HepG2 (cell line): ENCODE results near the gene ORC2. TPM values are rescaled to one million over a fixed set of nuclear protein-coding genes. Genes with fewer than 3 reads are reported as not detected.

Experiments
- AHR ChIP-seq: IDR thresholded peaks from 2 replicates; pipeline ENCODE4 v1.6.1; 2018; ENCODE audit warnings: missing genetic modification reagents, missing compliant biosample characterization
- CCAR2 ChIP-seq: fragments of 200-400 bp; formaldehyde crosslinking; optimal IDR thresholded peaks from 2 replicates; pipeline ENCODE3; 2018; ENCODE audit warnings: low read depth, mild to moderate bottlenecking, low read length, moderate library complexity
- CHD4 ChIP-seq: fragments of 200-600 bp; sonication (generic); IDR thresholded peaks from 2 replicates; pipeline ENCODE4 v1.7.0; 2017; ENCODE audit warnings: mild to moderate bottlenecking, low read length, borderline replicate concordance
- CREM ChIP-seq, 2 experiments: sonication (generic) in 1 of 2; formaldehyde crosslinking in 1 of 2; IDR thresholded peaks; 2 replicates each; pipeline versions ENCODE4 v1.4.0 to v1.6.1; 2016 to 2020; ENCODE audit warnings: antibody characterized with exemption in 1 of 2, mild to moderate bottlenecking in 1 of 2, missing genetic modification reagents in 1 of 2
- FOSL2 ChIP-seq: sonication (generic); formaldehyde crosslinking; IDR thresholded peaks from 2 replicates; pipeline ENCODE4 v1.4.0; 2020; ENCODE audit warnings: missing genetic modification reagents
- KDM5A ChIP-seq: fragments of 200-600 bp; sonication (generic); IDR thresholded peaks from 2 replicates; pipeline ENCODE4 v1.7.0; 2018; ENCODE audit warnings: antibody characterized with exemption, mild to moderate bottlenecking, low read length, borderline replicate concordance
- MXI1 ChIP-seq: IDR thresholded peaks from 3 replicates; pipeline ENCODE4 v1.6.1; 2012; ENCODE audit warnings: low read depth, low read length, inconsistent platforms, borderline replicate concordance
- NAIF1 ChIP-seq: sonication (generic); formaldehyde crosslinking; IDR thresholded peaks from 2 replicates; pipeline ENCODE4 v1.5.0; 2020; ENCODE audit warnings: mild to moderate bottlenecking, missing genetic modification reagents, borderline replicate concordance
- NFIC ChIP-seq: IDR thresholded peaks from 2 replicates; pipeline ENCODE4 v1.6.1; 2012; ENCODE audit warnings: mild to moderate bottlenecking, low read length, inconsistent platforms
- NR3C1 ChIP-seq: sonication (generic); formaldehyde crosslinking; IDR thresholded peaks from 2 replicates; pipeline ENCODE4 v1.4.0; 2020; ENCODE audit warnings: missing genetic modification reagents
- POLR2A ChIP-seq, 2 experiments: IDR thresholded peaks; 2 replicates each; pipeline ENCODE4 v1.6.1; 2011; ENCODE audit warnings: low read depth in 2 of 2, low read length in 2 of 2, mild to moderate bottlenecking in 1 of 2, moderate library complexity in 1 of 2; ENCODE audit not compliant: insufficient read depth in 1 of 2
- SIX4 ChIP-seq: sonication (generic); formaldehyde crosslinking; IDR thresholded peaks from 2 replicates; pipeline ENCODE4 v1.4.0; 2020; ENCODE audit warnings: missing genetic modification reagents
- TBX2 ChIP-seq: sonication (generic); formaldehyde crosslinking; IDR thresholded peaks from 2 replicates; pipeline ENCODE4 v1.5.0; 2020; ENCODE audit warnings: missing genetic modification reagents, mild to moderate bottlenecking, borderline replicate concordance
- YEATS4 ChIP-seq: sonication (generic); formaldehyde crosslinking; IDR thresholded peaks from 2 replicates; pipeline ENCODE4 v1.4.0; 2020; ENCODE audit warnings: missing genetic modification reagents, borderline replicate concordance
- ZFP90 ChIP-seq: sonication (generic); formaldehyde crosslinking; IDR thresholded peaks from 2 replicates; pipeline ENCODE4 v1.8.0; 2022; ENCODE audit warnings: missing genetic modification reagents, mild to moderate bottlenecking, inconsistent platforms, borderline replicate concordance
- ZIK1 ChIP-seq: sonication (generic); formaldehyde crosslinking; IDR thresholded peaks from 2 replicates; pipeline ENCODE4 v1.5.0; 2020; ENCODE audit warnings: mild to moderate bottlenecking, low read depth, missing genetic modification reagents, borderline replicate concordance
- ZNF362 ChIP-seq: sonication (generic); formaldehyde crosslinking; IDR thresholded peaks from 2 replicates; pipeline ENCODE4 v1.4.0; 2020; ENCODE audit warnings: missing genetic modification reagents, mild to moderate bottlenecking, borderline replicate concordance
- ZNF7 ChIP-seq: IDR thresholded peaks from 2 replicates; pipeline ENCODE4 v1.6.1; 2016; ENCODE audit warnings: missing biosample characterization, missing genetic modification reagents
- ZNF780A ChIP-seq: sonication (generic); formaldehyde crosslinking; IDR thresholded peaks from 2 replicates; pipeline ENCODE4 v1.8.0; 2022; ENCODE audit warnings: mild to moderate bottlenecking, missing genetic modification reagents, moderate library complexity
- polyA plus RNA-seq, 8 experiments: library from polyadenylated mRNA; depleted of rRNA in 3 of 8; stranded (reverse) in 7 of 8; unstranded in 1 of 8; fragments of >200 nt; fragmentation: Illumina TruSeq in 4 of 8; extraction: Trizol in 4 of 8; gene quantifications; 2 replicates each; pipeline versions ENCODE4 v1.2.1 to v1.2.3, GENCODE V29; 2011 to 2016; ENCODE audit warnings: low read depth in 4 of 8, missing spikeins in 1 of 8, mixed read lengths in 1 of 8; ENCODE audit not compliant: insufficient read depth in 1 of 8
- total RNA-seq, 5 experiments: library from RNA; depleted of rRNA; stranded (reverse); fragments of >200 nt; fragmentation: Illumina TruSeq; extraction: Trizol; gene quantifications; 2 replicates each; pipeline ENCODE4 v1.2.3, GENCODE V29; 2016; ENCODE audit warnings: low read depth in 1 of 5
- TF ChIP-seq, protein P1 (sequence below): sonication (generic); formaldehyde crosslinking; IDR thresholded peaks from 2 replicates; pipeline ENCODE4; 2020; ENCODE audit warnings: missing genetic modification reagents, mild to moderate bottlenecking, borderline replicate concordance
- TF ChIP-seq, protein P2 (sequence below): sonication (generic); formaldehyde crosslinking; IDR thresholded peaks from 2 replicates; pipeline ENCODE4 v1.5.0; 2020; ENCODE audit warnings: missing genetic modification reagents
- TF ChIP-seq, protein P3 (sequence below): fragments of 450-650 bp; IDR thresholded peaks from 2 replicates; pipeline ENCODE4 v1.6.1; 2017; ENCODE audit warnings: mild to moderate bottlenecking

The ORC2 gene
- total and polyA plus RNA-seq, 2 of the 13 experiments (the other 11 are each of a cell fraction or from before 2014, with no cell fraction given), result 19.3 to 73.5 TPM

GRCh38 chr2:200862532-200863000, 100.9 kb downstream of the ORC2 start (continued):
- TF ChIP-seq ZIK1 (CRISPR knock-in tag) (no peak), SIX4 (no peak), ZNF362 (CRISPR knock-in tag) (no peak), CCAR2 (no peak), POLR2A (IDR thresholded peaks at IDR 0.05; ENCODE audit: insufficient read depth in 1 of 2, low read depth in 2 of 2, low read length in 2 of 2) (peak in 1 of 2 experiments; percentile 36; a peak in 1 of 4 replicates), ZNF7 (CRISPR knock-in tag) (no peak), YEATS4 (peak; percentile 47; the same call in 1 of the 2 replicates), CREM (IDR thresholded peaks at IDR 0.05) (peak; percentile 69), CREM (CRISPR knock-in tag; IDR thresholded peaks at IDR 0.05) (no peak; the same call in 1 of the 2 replicates), ZNF780A (no peak), NFIC (no peak), AHR (no peak), CHD4 (no peak), ZFP90 (CRISPR knock-in tag) (0 out of 2 replicates have a peak, but pooled peaks have one; percentile 18), MXI1 (peak; percentile 23; the same call in 1 of the 3 replicates), TBX2 (CRISPR knock-in tag) (0 out of 2 replicates have a peak, but pooled peaks have one; percentile 19), NAIF1 (CRISPR knock-in tag) (0 out of 2 replicates have a peak, but pooled peaks have one; percentile 45), FOSL2 (no peak; the same call in 1 of the 2 replicates), KDM5A (peak; percentile 53; the same call in 1 of the 2 replicates), NR3C1 (CRISPR knock-in tag) (no peak)
- TF ChIP-seq, protein P1, sequence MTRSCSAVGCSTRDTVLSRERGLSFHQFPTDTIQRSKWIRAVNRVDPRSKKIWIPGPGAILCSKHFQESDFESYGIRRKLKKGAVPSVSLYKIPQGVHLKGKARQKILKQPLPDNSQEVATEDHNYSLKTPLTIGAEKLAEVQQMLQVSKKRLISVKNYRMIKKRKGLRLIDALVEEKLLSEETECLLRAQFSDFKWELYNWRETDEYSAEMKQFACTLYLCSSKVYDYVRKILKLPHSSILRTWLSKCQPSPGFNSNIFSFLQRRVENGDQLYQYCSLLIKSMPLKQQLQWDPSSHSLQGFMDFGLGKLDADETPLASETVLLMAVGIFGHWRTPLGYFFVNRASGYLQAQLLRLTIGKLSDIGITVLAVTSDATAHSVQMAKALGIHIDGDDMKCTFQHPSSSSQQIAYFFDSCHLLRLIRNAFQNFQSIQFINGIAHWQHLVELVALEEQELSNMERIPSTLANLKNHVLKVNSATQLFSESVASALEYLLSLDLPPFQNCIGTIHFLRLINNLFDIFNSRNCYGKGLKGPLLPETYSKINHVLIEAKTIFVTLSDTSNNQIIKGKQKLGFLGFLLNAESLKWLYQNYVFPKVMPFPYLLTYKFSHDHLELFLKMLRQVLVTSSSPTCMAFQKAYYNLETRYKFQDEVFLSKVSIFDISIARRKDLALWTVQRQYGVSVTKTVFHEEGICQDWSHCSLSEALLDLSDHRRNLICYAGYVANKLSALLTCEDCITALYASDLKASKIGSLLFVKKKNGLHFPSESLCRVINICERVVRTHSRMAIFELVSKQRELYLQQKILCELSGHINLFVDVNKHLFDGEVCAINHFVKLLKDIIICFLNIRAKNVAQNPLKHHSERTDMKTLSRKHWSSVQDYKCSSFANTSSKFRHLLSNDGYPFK, result no peak
- TF ChIP-seq, protein P2, sequence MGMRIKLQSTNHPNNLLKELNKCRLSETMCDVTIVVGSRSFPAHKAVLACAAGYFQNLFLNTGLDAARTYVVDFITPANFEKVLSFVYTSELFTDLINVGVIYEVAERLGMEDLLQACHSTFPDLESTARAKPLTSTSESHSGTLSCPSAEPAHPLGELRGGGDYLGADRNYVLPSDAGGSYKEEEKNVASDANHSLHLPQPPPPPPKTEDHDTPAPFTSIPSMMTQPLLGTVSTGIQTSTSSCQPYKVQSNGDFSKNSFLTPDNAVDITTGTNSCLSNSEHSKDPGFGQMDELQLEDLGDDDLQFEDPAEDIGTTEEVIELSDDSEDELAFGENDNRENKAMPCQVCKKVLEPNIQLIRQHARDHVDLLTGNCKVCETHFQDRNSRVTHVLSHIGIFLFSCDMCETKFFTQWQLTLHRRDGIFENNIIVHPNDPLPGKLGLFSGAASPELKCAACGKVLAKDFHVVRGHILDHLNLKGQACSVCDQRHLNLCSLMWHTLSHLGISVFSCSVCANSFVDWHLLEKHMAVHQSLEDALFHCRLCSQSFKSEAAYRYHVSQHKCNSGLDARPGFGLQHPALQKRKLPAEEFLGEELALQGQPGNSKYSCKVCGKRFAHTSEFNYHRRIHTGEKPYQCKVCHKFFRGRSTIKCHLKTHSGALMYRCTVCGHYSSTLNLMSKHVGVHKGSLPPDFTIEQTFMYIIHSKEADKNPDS (CRISPR knock-in tag), result no peak
- TF ChIP-seq, protein P3, sequence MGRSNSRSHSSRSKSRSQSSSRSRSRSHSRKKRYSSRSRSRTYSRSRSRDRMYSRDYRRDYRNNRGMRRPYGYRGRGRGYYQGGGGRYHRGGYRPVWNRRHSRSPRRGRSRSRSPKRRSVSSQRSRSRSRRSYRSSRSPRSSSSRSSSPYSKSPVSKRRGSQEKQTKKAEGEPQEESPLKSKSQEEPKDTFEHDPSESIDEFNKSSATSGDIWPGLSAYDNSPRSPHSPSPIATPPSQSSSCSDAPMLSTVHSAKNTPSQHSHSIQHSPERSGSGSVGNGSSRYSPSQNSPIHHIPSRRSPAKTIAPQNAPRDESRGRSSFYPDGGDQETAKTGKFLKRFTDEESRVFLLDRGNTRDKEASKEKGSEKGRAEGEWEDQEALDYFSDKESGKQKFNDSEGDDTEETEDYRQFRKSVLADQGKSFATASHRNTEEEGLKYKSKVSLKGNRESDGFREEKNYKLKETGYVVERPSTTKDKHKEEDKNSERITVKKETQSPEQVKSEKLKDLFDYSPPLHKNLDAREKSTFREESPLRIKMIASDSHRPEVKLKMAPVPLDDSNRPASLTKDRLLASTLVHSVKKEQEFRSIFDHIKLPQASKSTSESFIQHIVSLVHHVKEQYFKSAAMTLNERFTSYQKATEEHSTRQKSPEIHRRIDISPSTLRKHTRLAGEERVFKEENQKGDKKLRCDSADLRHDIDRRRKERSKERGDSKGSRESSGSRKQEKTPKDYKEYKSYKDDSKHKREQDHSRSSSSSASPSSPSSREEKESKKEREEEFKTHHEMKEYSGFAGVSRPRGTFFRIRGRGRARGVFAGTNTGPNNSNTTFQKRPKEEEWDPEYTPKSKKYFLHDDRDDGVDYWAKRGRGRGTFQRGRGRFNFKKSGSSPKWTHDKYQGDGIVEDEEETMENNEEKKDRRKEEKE, result no peak
